Neural cell (in vitro differentiated cells): ENCODE measurements around the gene RMDN2. TPM values are rescaled to one million over a fixed set of nuclear protein-coding genes. Genes with fewer than 3 reads are reported as not detected.

Experiments
- H2AFZ ChIP-seq: fragments of 200-600, 300-800 bp; sonication (generic), shearing (Covaris generic); 2 replicates; pipeline ENCODE4 v1.6.0; 2014; ENCODE audit warnings: low read depth, mild to moderate bottlenecking, antibody characterized with exemption, low read length, moderate library complexity
- H3F3A ChIP-seq: fragments of 200-600 bp; shearing (Covaris generic); 2 replicates; pipeline ENCODE4 v1.6.1; 2016; ENCODE audit warnings: mild to moderate bottlenecking, moderate library complexity, mixed read lengths, antibody characterized with exemption, low read length; ENCODE audit not compliant: insufficient read depth, poor library complexity, severe bottlenecking
- H3K27ac ChIP-seq: fragments of 200-600, 300-800 bp; sonication (generic), shearing (Covaris generic); 2 replicates; pipeline ENCODE4 v1.5.1; 2014; ENCODE audit warnings: mild to moderate bottlenecking, low read length, moderate library complexity
- H3K27me3 ChIP-seq: fragments of 300-800, 200-600 bp; sonication (generic), shearing (Covaris generic); 2 replicates; pipeline ENCODE4 v1.6.0; 2014; ENCODE audit warnings: mild to moderate bottlenecking, low read depth, low read length, moderate library complexity; ENCODE audit not compliant: insufficient read depth
- H3K36me3 ChIP-seq: fragments of 300-800, 200-600 bp; sonication (generic), shearing (Covaris generic); 2 replicates; pipeline ENCODE4 v1.5.1; 2014; ENCODE audit warnings: mild to moderate bottlenecking, antibody characterized with exemption, low read length, moderate library complexity; ENCODE audit not compliant: insufficient read depth
- H3K4me2 ChIP-seq: fragments of 300-800, 200-600 bp; sonication (generic), shearing (Covaris generic); 2 replicates; pipeline ENCODE4 v1.6.0; 2014; ENCODE audit warnings: mild to moderate bottlenecking, low read length
- H3K4me3 ChIP-seq: fragments of 300-800, 200-600 bp; sonication (generic), shearing (Covaris generic); 2 replicates; pipeline ENCODE4 v1.5.1; 2014; ENCODE audit warnings: mild to moderate bottlenecking, low read length, moderate library complexity
- H3K79me2 ChIP-seq: fragments of 200-600 bp; shearing (Covaris generic); replicated peaks from 2 replicates; pipeline ENCODE4 v1.6.0; 2014; ENCODE audit warnings: mild to moderate bottlenecking, low read length, moderate library complexity; ENCODE audit not compliant: insufficient read depth
- H3K9ac ChIP-seq: fragments of 300-800, 200-600 bp; sonication (generic), shearing (Covaris generic); 2 replicates; pipeline ENCODE4 v1.6.1; 2016; ENCODE audit warnings: mild to moderate bottlenecking, low read length, mixed read lengths
- H3K9me2 ChIP-seq: fragments of 200-600 bp; shearing (Covaris generic); 2 replicates; pipeline ENCODE4 v1.6.1; 2016; ENCODE audit warnings: mild to moderate bottlenecking, low read length, mixed read lengths; ENCODE audit not compliant: insufficient read depth
- H3K9me3 ChIP-seq: fragments of 200-600, 300-800 bp; sonication (generic), shearing (Covaris generic); 2 replicates; pipeline ENCODE4 v1.6.1; 2016; ENCODE audit warnings: mild to moderate bottlenecking, mixed run types, low read length, moderate library complexity, mixed read lengths
- H4K20me1 ChIP-seq: fragments of 200-600 bp; shearing (Covaris generic); 2 replicates; pipeline ENCODE4 v1.6.1; 2016; ENCODE audit warnings: mild to moderate bottlenecking, mixed run types; ENCODE audit not compliant: insufficient read depth
- EP300 ChIP-seq: fragments of 450-650 bp; conservative IDR thresholded peaks from 2 replicates; pipeline ENCODE4 v1.6.1; 2014; ENCODE audit warnings: antibody characterized with exemption, mild to moderate bottlenecking, moderate library complexity; ENCODE audit not compliant: poor library complexity, severe bottlenecking
- EZH2 ChIP-seq: fragments of 200-600, 300-800 bp; shearing (Covaris generic), sonication (generic); IDR thresholded peaks from 2 replicates; pipeline ENCODE4 v1.6.1; 2014; ENCODE audit warnings: antibody characterized with exemption, low read length, borderline replicate concordance, mild to moderate bottlenecking; ENCODE audit not compliant: insufficient read depth, poor library complexity, severe bottlenecking
- MXI1 ChIP-seq: fragments of 450-650 bp; conservative IDR thresholded peaks from 2 replicates; pipeline ENCODE4 v1.6.1; 2014; ENCODE audit warnings: antibody characterized with exemption, mild to moderate bottlenecking; ENCODE audit not compliant: poor library complexity, severe bottlenecking
- POLR2AphosphoS5 ChIP-seq: IDR thresholded peaks from 2 replicates; pipeline ENCODE4 v1.6.1; 2012
- RAD21 ChIP-seq: fragments of 450-650 bp; conservative IDR thresholded peaks from 2 replicates; pipeline ENCODE4 v1.6.1; 2014; ENCODE audit warnings: antibody characterized with exemption, mild to moderate bottlenecking, moderate library complexity
- SMC3 ChIP-seq: fragments of 450-650 bp; conservative IDR thresholded peaks from 2 replicates; pipeline ENCODE4 v1.6.1; 2014; ENCODE audit warnings: antibody characterized with exemption, mild to moderate bottlenecking, moderate library complexity; ENCODE audit not compliant: poor library complexity
- TAF1 ChIP-seq: IDR thresholded peaks from 2 replicates; pipeline ENCODE4 v1.6.1; 2012; ENCODE audit warnings: low read depth
- polyA plus RNA-seq: library from polyadenylated mRNA; depleted of rRNA; stranded (reverse); fragments of >200 nt; gene quantifications from 2 replicates; pipeline ENCODE4 v1.2.3, GENCODE V29; 2014
- TF ChIP-seq, protein P1 (sequence below): IDR thresholded peaks from 2 replicates; pipeline ENCODE4 v1.6.1; 2012; ENCODE audit warnings: borderline replicate concordance
- TF ChIP-seq, protein P2 (sequence below): fragments of 450-650 bp; IDR thresholded peaks from 2 replicates; pipeline ENCODE4 v1.5.1; 2014; ENCODE audit warnings: antibody characterized with exemption, mild to moderate bottlenecking, moderate library complexity; ENCODE audit not compliant: poor library complexity, severe bottlenecking

The RMDN2 gene
- polyA plus RNA-seq, 1 donor from 2014 or later = 5.5 TPM

- H3K4me3 ChIP-seq = no peak overlapping the region
- no peaks in the 10 kb centered on the region for H3K27me3 ChIP-seq
- H3K36me3 ChIP-seq = no peaks in the 10 kb centered on the region
- H3K27ac ChIP-seq = no peak overlapping the region
- no peaks in the 10 kb centered on the region for H3K9me3 ChIP-seq
- no peaks in the 10 kb centered on the region for H3F3A ChIP-seq
- H2AFZ ChIP-seq = no peak overlapping the region
- no peaks in the 10 kb centered on the region for H4K20me1 ChIP-seq
- H3K79me2 ChIP-seq = no peaks in the 10 kb centered on the region
- H3K9ac ChIP-seq = no peak overlapping the region
- no peak overlapping the region for H3K4me2 ChIP-seq
- TF ChIP-seq EP300 = no peak
- TF ChIP-seq, protein P1, sequence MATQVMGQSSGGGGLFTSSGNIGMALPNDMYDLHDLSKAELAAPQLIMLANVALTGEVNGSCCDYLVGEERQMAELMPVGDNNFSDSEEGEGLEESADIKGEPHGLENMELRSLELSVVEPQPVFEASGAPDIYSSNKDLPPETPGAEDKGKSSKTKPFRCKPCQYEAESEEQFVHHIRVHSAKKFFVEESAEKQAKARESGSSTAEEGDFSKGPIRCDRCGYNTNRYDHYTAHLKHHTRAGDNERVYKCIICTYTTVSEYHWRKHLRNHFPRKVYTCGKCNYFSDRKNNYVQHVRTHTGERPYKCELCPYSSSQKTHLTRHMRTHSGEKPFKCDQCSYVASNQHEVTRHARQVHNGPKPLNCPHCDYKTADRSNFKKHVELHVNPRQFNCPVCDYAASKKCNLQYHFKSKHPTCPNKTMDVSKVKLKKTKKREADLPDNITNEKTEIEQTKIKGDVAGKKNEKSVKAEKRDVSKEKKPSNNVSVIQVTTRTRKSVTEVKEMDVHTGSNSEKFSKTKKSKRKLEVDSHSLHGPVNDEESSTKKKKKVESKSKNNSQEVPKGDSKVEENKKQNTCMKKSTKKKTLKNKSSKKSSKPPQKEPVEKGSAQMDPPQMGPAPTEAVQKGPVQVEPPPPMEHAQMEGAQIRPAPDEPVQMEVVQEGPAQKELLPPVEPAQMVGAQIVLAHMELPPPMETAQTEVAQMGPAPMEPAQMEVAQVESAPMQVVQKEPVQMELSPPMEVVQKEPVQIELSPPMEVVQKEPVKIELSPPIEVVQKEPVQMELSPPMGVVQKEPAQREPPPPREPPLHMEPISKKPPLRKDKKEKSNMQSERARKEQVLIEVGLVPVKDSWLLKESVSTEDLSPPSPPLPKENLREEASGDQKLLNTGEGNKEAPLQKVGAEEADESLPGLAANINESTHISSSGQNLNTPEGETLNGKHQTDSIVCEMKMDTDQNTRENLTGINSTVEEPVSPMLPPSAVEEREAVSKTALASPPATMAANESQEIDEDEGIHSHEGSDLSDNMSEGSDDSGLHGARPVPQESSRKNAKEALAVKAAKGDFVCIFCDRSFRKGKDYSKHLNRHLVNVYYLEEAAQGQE = no peak
- H3K9me2 ChIP-seq = no peaks in the 10 kb centered on the region
These were observed 112.2 kb downstream of the RMDN2 start for GRCh38 chr2:38037325-38037724.

DNA sequence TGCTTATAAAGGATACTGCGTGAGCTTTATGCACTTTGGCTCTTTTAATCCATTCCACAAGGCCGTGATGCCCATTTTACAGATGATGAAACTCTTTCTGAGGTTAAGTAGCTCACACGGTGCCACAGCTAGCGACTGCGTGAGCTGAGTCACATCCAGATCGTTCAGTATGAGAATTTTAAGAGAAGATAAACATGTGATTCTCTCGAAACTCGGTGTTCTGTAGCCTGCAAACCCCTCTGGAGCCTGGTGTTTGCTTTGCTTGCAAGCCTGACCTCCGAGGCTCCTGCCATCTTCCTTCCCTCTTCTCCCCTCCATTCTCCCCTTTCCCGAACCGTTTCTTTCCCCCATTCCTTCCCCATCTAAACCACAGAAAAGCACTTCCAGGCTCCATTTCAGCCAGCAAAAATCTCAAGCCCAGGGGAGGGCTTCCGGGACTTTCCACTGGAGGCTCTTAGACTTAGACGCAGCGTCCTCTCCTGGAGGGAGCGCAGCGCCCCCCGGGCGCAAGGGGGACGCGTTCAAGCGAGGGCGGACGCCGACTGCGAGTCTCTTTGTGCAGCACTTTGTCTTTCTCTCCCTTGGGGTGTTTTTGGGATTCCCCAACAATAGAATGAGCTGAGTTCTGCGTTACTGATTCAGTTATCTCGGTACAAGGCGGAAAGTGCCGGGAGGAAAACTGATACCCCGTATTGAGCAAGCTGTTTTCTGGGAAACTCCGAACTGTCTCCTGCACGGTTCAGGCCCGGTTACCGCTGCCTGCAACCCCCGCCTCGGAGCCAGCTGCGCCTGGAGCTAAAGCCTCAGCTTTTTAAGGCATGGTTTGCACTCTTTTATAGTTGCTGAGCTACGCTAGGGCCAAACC, 112.9 kb downstream of the RMDN2 start:
- no peak overlapping the region for H2AFZ ChIP-seq
- no peak overlapping the region for H3K4me3 ChIP-seq
- TF ChIP-seq, protein P2, sequence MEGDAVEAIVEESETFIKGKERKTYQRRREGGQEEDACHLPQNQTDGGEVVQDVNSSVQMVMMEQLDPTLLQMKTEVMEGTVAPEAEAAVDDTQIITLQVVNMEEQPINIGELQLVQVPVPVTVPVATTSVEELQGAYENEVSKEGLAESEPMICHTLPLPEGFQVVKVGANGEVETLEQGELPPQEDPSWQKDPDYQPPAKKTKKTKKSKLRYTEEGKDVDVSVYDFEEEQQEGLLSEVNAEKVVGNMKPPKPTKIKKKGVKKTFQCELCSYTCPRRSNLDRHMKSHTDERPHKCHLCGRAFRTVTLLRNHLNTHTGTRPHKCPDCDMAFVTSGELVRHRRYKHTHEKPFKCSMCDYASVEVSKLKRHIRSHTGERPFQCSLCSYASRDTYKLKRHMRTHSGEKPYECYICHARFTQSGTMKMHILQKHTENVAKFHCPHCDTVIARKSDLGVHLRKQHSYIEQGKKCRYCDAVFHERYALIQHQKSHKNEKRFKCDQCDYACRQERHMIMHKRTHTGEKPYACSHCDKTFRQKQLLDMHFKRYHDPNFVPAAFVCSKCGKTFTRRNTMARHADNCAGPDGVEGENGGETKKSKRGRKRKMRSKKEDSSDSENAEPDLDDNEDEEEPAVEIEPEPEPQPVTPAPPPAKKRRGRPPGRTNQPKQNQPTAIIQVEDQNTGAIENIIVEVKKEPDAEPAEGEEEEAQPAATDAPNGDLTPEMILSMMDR = no peak
- TF ChIP-seq POLR2AphosphoS5 (no peak), EP300 (no peak), MXI1 (no peak), TAF1 (no peak), SMC3 (no peak), RAD21 (no peak), EZH2 (no peak)
- TF ChIP-seq, protein P1 = no peak
- no peaks in the 10 kb centered on the region for H3K27me3 ChIP-seq
- H3K79me2 ChIP-seq = no peaks in the 10 kb centered on the region
- H3K9ac ChIP-seq = no peak overlapping the region
- H3F3A ChIP-seq = no peaks in the 10 kb centered on the region
- no peaks in the 10 kb centered on the region for H3K9me3 ChIP-seq
- no peak overlapping the region for H3K4me2 ChIP-seq
- H3K36me3 ChIP-seq = no peaks in the 10 kb centered on the region
- H3K9me2 ChIP-seq = no peaks in the 10 kb centered on the region
- no peak overlapping the region for H3K27ac ChIP-seq
- H4K20me1 ChIP-seq = no peaks in the 10 kb centered on the region
